ENCODE measurements around the gene TPGS1.

Gene TPGS1

GRCh38 chr19:496112-496665, 11.1 kb upstream of the TPGS1 start, which contains the start of gene MADCAM1:
Gene MADCAM1, plus strand, starts transcription at chr19:496486. Its CDS starts 14 bp downstream, at chr19:496500.
- DNase-seq (ENCODE audit: extremely low spot score), result no peak
- TF ChIP-seq CTCF (IDR thresholded peaks at IDR 0.05; ENCODE audit: control extremely low read depth, extremely low read depth, low read depth, missing control alignments), result no peak
- POLR2A ChIA-PET, result no interaction called here
- CTCF ChIA-PET, result interaction anchor here (0.7 to 2.1 kb wide), 3 partner anchors 10 to 112 kb away, joined by 3 to 18 read pairs (median 8); partner anchors contain the start of gene TPGS1

GRCh38 chr19:496986-497385, 10.3 kb upstream of the TPGS1 start:
- no peak for TF ChIP-seq CTCF (IDR thresholded peaks at IDR 0.05; ENCODE audit: control extremely low read depth, extremely low read depth, low read depth, missing control alignments)
- CTCF ChIA-PET, result no interaction called here
- DNase-seq (ENCODE audit: extremely low spot score), result no peak
- POLR2A ChIA-PET, result no interaction called here

DNA sequence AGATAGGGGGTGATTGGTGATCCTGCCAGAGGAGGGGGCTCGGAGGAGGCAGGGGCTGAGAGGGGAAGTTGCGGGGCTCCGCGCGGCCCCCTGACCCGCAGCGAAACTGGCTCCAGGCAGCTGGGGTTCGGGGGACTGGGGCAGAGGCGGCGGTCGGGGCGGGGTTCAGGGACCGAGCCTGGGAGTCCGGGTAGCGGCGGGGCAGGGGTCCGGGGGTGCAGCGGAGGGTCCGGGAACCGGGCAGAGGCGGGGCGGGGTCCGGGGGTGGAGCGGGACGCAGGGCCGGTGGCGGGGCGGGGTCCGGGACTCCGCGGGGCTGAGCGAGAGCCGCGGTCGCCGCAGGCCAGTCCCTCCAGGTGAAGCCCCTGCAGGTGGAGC, 9.8 kb upstream of the TPGS1 start:
- ChIA-PET CTCF (interaction anchor here (1.2 kb wide), 2 partner anchors 9 to 13 kb away, joined by 3 to 6 read pairs; no protein-coding TSS in a partner anchor), POLR2A (no interaction called here)
- no peak for DNase-seq (ENCODE audit: extremely low spot score)
- no peak for TF ChIP-seq CTCF (IDR thresholded peaks at IDR 0.05; ENCODE audit: control extremely low read depth, extremely low read depth, low read depth, missing control alignments)

- TF ChIP-seq CTCF (IDR thresholded peaks at IDR 0.05; ENCODE audit: control extremely low read depth, extremely low read depth, low read depth, missing control alignments), result no peak
- no peak for DNase-seq (ENCODE audit: extremely low spot score)
- ChIA-PET CTCF (interaction anchor here (1.2 kb wide), 2 partner anchors 9 to 12 kb away, joined by 3 to 6 read pairs; no protein-coding TSS in a partner anchor), POLR2A (no interaction called here)
Measured at GRCh38 chr19:497869-498510, 9.3 kb upstream of the TPGS1 start.

- CTCF ChIA-PET, result interaction anchor here (1.2 kb wide), 2 partner anchors 8 to 12 kb away, joined by 3 to 6 read pairs; no protein-coding TSS in a partner anchor
- TF ChIP-seq CTCF (IDR thresholded peaks at IDR 0.05; ENCODE audit: control extremely low read depth, extremely low read depth, low read depth, missing control alignments), result no peak
- DNase-seq (ENCODE audit: extremely low spot score), result no peak
- POLR2A ChIA-PET, result no interaction called here
Measured at GRCh38 chr19:498511-498891, 8.8 kb upstream of the TPGS1 start.

DNA sequence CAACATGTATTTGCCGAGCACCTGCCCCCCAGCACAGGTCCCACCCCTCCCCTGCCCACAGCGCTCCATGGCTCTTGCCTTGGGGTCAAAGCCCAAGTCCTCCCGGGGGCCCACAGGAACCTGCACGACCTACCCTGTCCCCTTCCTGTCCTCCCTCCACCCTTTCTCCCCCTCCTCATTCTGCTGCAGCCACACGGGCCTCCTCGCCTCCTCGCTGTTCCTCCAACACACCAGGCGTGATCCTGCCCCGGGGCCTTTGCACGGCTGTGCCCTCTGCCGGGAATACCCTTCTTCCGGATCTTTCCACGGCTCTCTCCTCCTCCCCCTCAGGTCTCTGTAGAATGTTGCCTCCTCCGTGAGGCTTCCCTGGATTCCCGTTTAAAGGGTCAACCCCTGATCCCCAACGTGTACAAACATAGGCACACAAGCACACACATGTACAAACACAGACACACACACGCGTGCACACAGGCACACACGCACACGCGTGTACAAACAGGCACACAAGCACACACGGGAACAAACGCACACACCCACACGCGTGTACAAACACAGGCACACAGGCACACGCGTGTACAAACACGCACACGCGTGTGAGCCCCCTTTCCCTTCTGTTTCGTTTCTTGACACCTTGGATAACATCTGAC, 8.2 kb upstream of the TPGS1 start:
- DNase-seq (ENCODE audit: extremely low spot score), result no peak
- ChIA-PET POLR2A (no interaction called here), CTCF (interaction anchor here (2.3 kb wide), 1 partner anchor 11 kb away, joined by 10 read pairs; no protein-coding TSS in a partner anchor)
- no peak for TF ChIP-seq CTCF (IDR thresholded peaks at IDR 0.05; ENCODE audit: control extremely low read depth, extremely low read depth, low read depth, missing control alignments)
